SK-N-SH treated with all-trans-retinoic acid at 6 μM for 48 hours (cell line): ENCODE measurements around the gene SCCPDH.

Experiments used
- ATAC-seq: fragments of 200-7000 bp; cut with Tn5 transposase; 3 replicates; pipeline ENCODE4 v1.9.1; 2020; ENCODE audit warnings: mild to moderate bottlenecking, moderate library complexity
- ARNTL ChIP-seq: fragments of 450-650 bp; formaldehyde crosslinking; IDR thresholded peaks from 2 replicates; pipeline ENCODE4 v1.5.0; 2020; ENCODE audit warnings: low read depth, mild to moderate bottlenecking, moderate library complexity, borderline replicate concordance
- CSDC2 ChIP-seq: fragments of 250-450 bp; sonication (Bioruptor Pico); IDR thresholded peaks from 2 replicates; pipeline ENCODE4 v1.5.0; 2020; ENCODE audit warnings: mild to moderate bottlenecking, moderate library complexity
- CSRNP3 ChIP-seq: fragments of 250-450 bp; sonication (Bioruptor Pico); IDR thresholded peaks from 2 replicates; pipeline ENCODE4 v1.5.1; 2021; ENCODE audit warnings: mild to moderate bottlenecking, moderate library complexity
- ESRRG ChIP-seq: fragments of 250-450 bp; sonication (Bioruptor Pico); IDR thresholded peaks from 2 replicates; pipeline ENCODE4 v1.6.1; 2021; ENCODE audit warnings: mild to moderate bottlenecking
- GLIS3 ChIP-seq: fragments of 250-450 bp; sonication (Bioruptor Pico); IDR thresholded peaks from 2 replicates; pipeline ENCODE4 v1.5.0; 2020; ENCODE audit warnings: mild to moderate bottlenecking, moderate library complexity
- OSR1 ChIP-seq: fragments of 250-450 bp; sonication (Bioruptor Pico); IDR thresholded peaks from 2 replicates; pipeline ENCODE4 v1.8.0; 2022; ENCODE audit warnings: moderate library complexity, mild to moderate bottlenecking, inconsistent platforms
- PATZ1 ChIP-seq: fragments of 250-450 bp; sonication (Bioruptor Pico); IDR thresholded peaks from 2 replicates; pipeline ENCODE4 v1.8.0; 2020; ENCODE audit warnings: mild to moderate bottlenecking, moderate library complexity, borderline replicate concordance
- POU6F1 ChIP-seq: fragments of 250-450 bp; sonication (Bioruptor Pico); IDR thresholded peaks from 2 replicates; pipeline ENCODE4 v1.8.0; 2021; ENCODE audit warnings: low read depth, mild to moderate bottlenecking, moderate library complexity, borderline replicate concordance
- RARB ChIP-seq: fragments of 250-450 bp; sonication (Bioruptor Pico); IDR thresholded peaks from 2 replicates; pipeline ENCODE4 v1.8.0; 2021; ENCODE audit warnings: mild to moderate bottlenecking, moderate library complexity
- SNAI2 ChIP-seq: fragments of 250-450 bp; sonication (Bioruptor Pico); IDR thresholded peaks from 2 replicates; pipeline ENCODE4 v1.5.0; 2020; ENCODE audit warnings: mild to moderate bottlenecking, moderate library complexity
- ZC3H10 ChIP-seq: fragments of 250-450 bp; sonication (Bioruptor Pico); IDR thresholded peaks from 2 replicates; pipeline ENCODE4 v1.5.1; 2021; ENCODE audit warnings: mild to moderate bottlenecking, moderate library complexity
- ZFP30 ChIP-seq: fragments of 450-650 bp; formaldehyde crosslinking; IDR thresholded peaks from 2 replicates; pipeline ENCODE4 v1.5.0; 2022; ENCODE audit warnings: mild to moderate bottlenecking, moderate library complexity
- ZNF8 ChIP-seq: fragments of 450-650 bp; formaldehyde crosslinking; IDR thresholded peaks from 2 replicates; pipeline ENCODE4 v1.5.0; 2020; ENCODE audit warnings: mild to moderate bottlenecking, moderate library complexity

SCCPDH gene

GRCh38 chr1:246814890-246815289 is 90.7 kb downstream of the SCCPDH start (continued):
- no peak for TF ChIP-seq CSRNP3 (CRISPR knock-in tag)
- no peak for TF ChIP-seq CSDC2 (CRISPR knock-in tag)
- TF ChIP-seq OSR1, result no peak

DNA sequence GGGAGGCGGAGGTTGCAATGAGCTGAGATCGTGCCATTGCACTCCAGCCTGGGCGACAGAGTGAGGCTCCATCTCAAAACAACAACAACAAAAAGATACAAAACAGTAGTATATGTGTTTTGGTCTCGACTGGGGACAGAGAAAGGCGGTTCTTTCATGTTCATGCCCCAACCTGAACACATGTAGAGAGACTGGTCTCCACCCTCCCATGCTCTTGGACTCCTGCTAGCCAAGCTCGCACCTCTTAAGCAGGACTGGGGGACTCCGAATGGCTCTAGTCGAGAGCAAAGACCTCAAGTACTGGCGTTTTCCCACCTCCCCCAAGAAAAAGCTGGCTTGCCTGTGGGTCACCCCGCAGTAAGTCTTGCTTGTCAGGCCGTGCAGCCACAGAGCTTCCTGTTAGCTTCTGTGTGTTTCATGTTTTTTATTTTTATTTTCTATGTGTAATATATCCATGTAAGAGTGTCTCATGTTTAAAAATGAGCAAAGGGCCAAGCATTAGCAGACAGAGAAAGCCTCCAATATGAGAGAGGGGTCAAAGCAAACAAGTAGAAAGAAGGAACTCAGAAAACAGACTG is 91.6 kb downstream of the SCCPDH start:
- no peak for TF ChIP-seq CSDC2 (CRISPR knock-in tag)
- no peak for TF ChIP-seq SNAI2 (CRISPR knock-in tag)
- TF ChIP-seq ARNTL, result no peak
- TF ChIP-seq PATZ1 (CRISPR knock-in tag), result no peak
- TF ChIP-seq ZC3H10, result no peak
- no peak for TF ChIP-seq CSRNP3 (CRISPR knock-in tag)
- TF ChIP-seq ZNF8 (CRISPR knock-in tag), result no peak
- TF ChIP-seq ESRRG (CRISPR knock-in tag), result no peak
- TF ChIP-seq ZFP30 (CRISPR knock-in tag), result no peak
- no peak for TF ChIP-seq GLIS3 (CRISPR knock-in tag)
- no peak for TF ChIP-seq RARB (CRISPR knock-in tag)
- no peak for TF ChIP-seq POU6F1 (CRISPR knock-in tag)
- no peak for ATAC-seq
